ENCODE data around the gene SCAMP4.

DNA sequence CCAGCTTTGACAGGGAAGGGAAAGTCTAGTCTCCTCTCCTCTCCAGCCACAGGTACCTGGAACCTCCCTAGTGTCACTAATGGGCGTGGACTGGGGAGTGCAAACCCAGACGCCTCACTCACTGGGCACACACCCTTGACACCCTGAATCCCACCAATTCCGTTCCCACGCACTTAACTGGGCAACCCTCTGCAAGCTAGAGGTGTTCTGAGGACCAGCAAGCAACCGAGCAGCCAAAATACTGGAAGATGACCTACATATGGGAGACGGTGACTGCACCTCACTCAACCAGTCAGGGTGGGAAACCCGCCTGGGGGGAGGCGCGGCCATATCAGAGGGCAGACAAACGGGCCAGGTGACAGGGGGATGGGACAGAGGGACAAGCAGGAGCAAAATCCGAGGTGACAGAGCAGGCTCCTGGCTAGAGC is 20.9 kb upstream of the SCAMP4 start:
- TF ChIP-seq, protein P1, sequence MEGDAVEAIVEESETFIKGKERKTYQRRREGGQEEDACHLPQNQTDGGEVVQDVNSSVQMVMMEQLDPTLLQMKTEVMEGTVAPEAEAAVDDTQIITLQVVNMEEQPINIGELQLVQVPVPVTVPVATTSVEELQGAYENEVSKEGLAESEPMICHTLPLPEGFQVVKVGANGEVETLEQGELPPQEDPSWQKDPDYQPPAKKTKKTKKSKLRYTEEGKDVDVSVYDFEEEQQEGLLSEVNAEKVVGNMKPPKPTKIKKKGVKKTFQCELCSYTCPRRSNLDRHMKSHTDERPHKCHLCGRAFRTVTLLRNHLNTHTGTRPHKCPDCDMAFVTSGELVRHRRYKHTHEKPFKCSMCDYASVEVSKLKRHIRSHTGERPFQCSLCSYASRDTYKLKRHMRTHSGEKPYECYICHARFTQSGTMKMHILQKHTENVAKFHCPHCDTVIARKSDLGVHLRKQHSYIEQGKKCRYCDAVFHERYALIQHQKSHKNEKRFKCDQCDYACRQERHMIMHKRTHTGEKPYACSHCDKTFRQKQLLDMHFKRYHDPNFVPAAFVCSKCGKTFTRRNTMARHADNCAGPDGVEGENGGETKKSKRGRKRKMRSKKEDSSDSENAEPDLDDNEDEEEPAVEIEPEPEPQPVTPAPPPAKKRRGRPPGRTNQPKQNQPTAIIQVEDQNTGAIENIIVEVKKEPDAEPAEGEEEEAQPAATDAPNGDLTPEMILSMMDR (conservative IDR thresholded peaks at IDR 0.05; ENCODE audit: low read length), result no peak
- TF ChIP-seq EZH2phosphoT487 (IDR thresholded peaks at IDR 0.05; ENCODE audit: borderline replicate concordance, low read depth, low read length), result no peak

Data from OCI-LY7 (cell line).